GM15510 (cell line): ENCODE measurements around the gene RASL10B.

Experiments
- POLR2A ChIP-seq: IDR thresholded peaks from 3 replicates; pipeline ENCODE4 v1.6.1; 2011; ENCODE audit warnings: borderline replicate concordance; ENCODE audit not compliant: insufficient read length; ENCODE audit errors: extremely low read depth

The RASL10B gene

GRCh38 chr17:35730400-35731005 lies 936 bp upstream of the RASL10B start:
- no peak for TF ChIP-seq POLR2A

- no peak for TF ChIP-seq POLR2A
Observed at GRCh38 chr17:35731917-35732805, 722 bp downstream of the RASL10B start.

- no peak for TF ChIP-seq POLR2A
Observed at GRCh38 chr17:35732806-35733136, 1.3 kb downstream of the RASL10B start.

- TF ChIP-seq POLR2A = no peak
Observed at GRCh38 chr17:35733366-35733765, 1.9 kb downstream of the RASL10B start.

- TF ChIP-seq POLR2A = no peak
Observed at GRCh38 chr17:35734396-35734795, 3.0 kb downstream of the RASL10B start.

GRCh38 chr17:35735036-35735805 lies 3.8 kb downstream of the RASL10B start:
- TF ChIP-seq POLR2A = no peak

- TF ChIP-seq POLR2A = no peak
Observed at GRCh38 chr17:35736236-35736635, 4.8 kb downstream of the RASL10B start.

- TF ChIP-seq POLR2A = no peak
Observed at GRCh38 chr17:35738519-35739133, 7.2 kb downstream of the RASL10B start.

GRCh38 chr17:35740216-35740615 lies 8.8 kb downstream of the RASL10B start:
- TF ChIP-seq POLR2A = no peak

- TF ChIP-seq POLR2A = no peak
Observed at GRCh38 chr17:35740997-35741931, 9.8 kb downstream of the RASL10B start.

- no peak for TF ChIP-seq POLR2A
Observed at GRCh38 chr17:35742496-35742895, 11.1 kb downstream of the RASL10B start.

GRCh38 chr17:35742896-35743477 lies 11.5 kb downstream of the RASL10B start:
- no peak for TF ChIP-seq POLR2A

- no peak for TF ChIP-seq POLR2A
Observed at GRCh38 chr17:35743626-35744328, 12.3 kb downstream of the RASL10B start.

GRCh38 chr17:35744830-35745229 lies 13.4 kb downstream of the RASL10B start:
- TF ChIP-seq POLR2A = no peak

- TF ChIP-seq POLR2A = no peak
Observed at GRCh38 chr17:35745246-35745645, 13.8 kb downstream of the RASL10B start.
